HK-2 (cell line): ENCODE results near the gene GALNT10.

Experiments
- DNase-seq: peaks from one replicate; pipeline ENCODE4 v3.0.0-alpha.2; 2018; ENCODE audit not compliant: unreplicated experiment

GALNT10 gene

DNA sequence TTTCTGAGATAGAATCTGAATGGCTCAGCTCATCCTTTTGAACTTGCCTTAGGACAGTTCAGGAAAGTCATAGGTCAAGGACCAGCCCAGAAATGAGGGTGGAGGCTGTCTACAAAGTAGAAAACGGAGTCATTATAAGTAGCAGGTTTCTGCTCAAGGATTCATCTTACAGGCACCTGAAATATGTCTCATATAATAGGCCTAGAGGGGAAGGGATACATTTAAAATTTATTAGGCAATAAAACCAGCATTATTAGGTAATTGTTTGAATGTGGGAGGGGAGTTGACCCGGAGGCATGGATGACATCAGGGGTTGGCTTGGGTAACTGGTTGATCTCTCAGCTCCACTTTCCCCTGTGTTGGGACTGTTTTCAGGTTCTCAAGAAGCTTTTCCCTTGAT is 11.9 kb upstream of the GALNT10 start:
- DNase-seq: no peak

GRCh38 chr5:154179846-154180710 is 10.5 kb upstream of the GALNT10 start:
- DNase-seq: no peak

GRCh38 chr5:154181161-154181560 is 9.4 kb upstream of the GALNT10 start:
- no peak for DNase-seq

DNA sequence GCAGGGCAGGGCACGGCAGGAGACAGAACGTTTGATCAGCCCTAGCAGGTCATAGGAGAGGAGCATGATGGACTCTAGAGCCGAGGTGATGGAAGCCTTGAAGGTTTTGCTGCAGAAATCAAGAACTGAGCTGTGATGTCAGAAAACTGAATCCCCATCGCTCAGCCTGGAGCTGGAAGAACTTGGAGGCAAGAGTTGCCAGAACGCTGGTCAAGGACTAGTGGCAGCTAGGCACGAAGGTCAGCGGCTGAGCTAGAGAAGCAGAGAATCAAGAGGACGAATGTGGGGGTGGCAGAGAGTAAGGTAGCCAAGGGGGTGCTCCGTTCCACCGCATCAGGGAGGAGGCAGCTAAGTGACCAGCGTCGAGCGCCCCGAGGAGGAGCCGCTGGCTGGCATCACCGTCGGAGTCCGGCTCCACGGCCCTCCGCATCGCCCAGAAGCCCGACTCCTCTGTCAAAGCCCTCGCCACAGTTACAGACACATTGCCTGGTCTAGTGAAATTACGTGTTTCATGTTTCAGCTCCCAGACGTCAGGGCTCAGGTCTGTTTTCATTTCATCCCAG is 1.2 kb upstream of the GALNT10 start:
- DNase-seq: no peak

- peak; percentile 78 for DNase-seq
Observed at GRCh38 chr5:154189819-154190594, 526 bp upstream of the GALNT10 start.

DNA sequence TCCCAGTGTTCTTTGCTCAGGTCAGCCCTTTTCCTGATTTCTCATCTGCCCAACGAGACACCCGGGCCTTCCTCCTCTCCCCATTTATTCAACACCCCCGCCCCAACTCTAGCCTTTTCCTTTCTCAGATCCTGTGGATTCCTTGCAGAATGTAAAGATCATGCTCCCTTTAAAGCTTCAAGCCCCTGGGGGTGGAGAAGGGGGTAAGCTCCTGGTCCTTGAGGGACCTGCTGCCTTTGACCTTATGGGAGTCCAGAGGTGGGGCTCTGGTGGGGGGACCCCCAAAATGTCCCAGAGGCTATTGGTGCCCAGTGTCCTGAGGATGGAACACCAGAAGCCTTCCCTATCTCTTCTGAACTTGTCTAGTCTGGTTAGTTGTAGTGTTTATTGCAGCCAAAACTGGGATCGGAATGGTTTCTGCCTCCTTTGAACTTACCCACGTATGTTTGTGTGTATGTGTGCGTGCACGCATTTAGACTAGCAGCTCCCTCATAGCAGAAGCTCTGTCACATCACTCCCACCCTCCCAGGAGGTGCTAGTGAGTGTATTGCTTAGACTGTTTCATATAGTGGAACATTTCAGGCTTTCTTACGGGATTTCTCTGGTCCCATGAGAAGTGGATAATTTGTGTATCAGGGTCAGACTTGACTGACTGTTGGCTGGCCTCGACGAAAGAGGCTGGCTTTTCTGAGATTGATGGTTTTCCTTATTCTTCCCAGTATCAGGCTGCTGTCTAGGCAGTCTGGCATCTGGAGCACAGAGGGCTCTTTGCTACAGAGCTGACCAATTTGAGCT is 1.1 kb downstream of the GALNT10 start:
- DNase-seq: no peak

DNA sequence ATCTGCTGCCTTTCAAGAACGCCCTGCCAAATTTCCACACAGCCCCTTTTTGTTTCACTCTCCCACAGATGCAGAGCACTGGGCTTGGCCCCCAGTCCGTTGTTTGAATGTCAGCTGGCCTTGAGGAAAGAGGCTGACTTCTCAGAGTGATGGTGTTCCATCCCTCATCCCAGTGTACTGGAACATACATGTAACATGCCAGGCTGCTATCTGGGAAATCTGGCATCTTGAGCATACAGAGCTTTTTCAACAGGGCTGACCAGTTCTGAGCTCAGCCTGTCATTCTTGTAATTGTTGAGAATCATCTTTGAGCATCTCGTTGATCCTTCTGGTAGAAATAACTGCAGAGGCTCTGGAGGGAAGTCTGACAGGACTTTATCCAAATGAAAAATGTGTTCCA is 2.8 kb downstream of the GALNT10 start:
- DNase-seq: no peak

DNA sequence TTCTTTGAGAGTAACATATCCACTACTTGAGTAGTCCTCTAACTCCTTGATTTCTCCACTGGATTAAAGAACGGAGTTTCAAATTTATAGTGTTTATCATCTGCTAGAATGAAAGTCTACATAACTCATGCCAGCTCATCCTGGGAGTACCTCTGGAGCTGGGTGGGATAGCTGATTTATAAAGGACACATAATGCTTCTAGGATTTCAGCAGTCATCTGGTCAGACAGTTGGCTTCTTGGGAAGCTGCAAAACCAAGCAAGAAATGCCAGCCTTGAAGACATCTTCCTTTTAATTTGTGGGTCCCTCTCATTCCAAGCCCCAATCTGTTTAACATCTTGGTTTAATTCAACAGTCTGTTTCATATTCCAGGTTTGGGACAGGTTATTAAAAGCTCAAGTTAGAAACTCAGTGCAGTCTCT is 3.2 kb downstream of the GALNT10 start:
- no peak for DNase-seq

- no peak for DNase-seq
Observed at GRCh38 chr5:154194345-154195329, 4.1 kb downstream of the GALNT10 start.

- DNase-seq: no peak
Observed at GRCh38 chr5:154196281-154196680, 5.7 kb downstream of the GALNT10 start.

GRCh38 chr5:154196955-154197652 is 6.6 kb downstream of the GALNT10 start:
- no peak for DNase-seq

DNA sequence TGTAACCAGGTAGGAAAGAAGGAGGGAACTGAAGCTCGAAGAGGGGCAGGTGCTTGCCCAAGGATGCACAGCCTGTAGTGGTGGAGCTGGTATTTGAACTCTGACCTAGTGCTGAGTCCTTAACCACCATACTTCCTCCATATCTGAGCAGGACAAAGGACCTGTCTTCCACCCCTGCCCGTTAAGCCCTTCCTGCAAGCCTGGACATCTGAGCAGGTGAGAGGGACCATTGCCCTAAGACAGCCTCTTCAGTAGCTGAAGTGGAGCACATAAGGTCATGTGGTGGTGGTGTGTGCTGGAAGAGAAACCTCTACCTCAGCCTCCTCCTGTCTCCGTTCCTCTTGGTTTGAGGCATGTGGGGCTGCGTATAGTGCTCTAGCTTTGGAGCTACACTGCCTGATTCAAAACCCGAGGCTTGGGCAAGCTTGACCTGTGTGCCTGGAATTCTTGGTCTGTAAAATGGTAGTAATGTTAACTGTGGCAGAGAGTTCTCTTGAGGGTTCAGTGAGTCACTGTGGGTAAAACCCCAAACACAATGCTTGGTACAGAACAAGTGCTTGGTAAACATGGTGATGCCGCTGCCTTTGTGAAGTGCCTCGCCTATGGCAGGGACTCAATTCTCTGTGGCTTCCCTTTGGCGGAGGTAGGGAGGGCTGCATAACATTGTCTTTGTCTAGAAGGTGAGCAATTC is 7.4 kb downstream of the GALNT10 start:
- peak; percentile 65 for DNase-seq

DNA sequence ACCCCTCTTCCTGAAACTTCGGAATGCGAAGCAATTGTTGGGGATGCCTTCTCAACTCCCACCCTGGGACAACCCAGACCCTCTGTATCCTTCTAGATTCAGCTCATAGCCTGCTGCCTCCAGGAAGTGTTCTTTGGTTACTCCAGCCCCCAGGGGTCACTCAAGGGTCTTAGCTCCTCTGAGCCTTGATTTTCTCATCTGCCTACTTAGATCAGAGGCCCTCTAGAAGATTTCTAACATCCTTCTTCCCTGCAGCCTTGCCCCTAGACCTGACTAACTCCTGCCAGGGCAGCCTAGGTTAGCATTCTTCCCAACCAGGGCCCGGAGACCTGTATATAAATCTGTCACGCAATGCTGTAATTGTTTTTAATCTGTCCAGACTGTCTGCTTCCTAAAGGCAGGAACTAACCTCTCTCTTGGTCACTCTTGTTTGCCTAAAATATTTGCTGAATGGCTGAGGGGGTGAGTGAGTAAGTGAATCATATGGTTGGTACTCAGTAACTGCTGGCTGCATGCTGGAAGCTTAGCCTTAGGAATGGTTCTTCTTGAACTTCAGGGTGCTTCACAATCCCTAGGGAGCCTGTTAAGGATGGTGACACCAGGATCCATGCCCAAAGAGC is 8.2 kb downstream of the GALNT10 start:
- peak; percentile 50 for DNase-seq

GRCh38 chr5:154199263-154199662 is 8.7 kb downstream of the GALNT10 start:
- no peak for DNase-seq

- no peak for DNase-seq
Observed at GRCh38 chr5:154199671-154200220, 9.2 kb downstream of the GALNT10 start.

- no peak for DNase-seq
Observed at GRCh38 chr5:154200221-154200620, 9.7 kb downstream of the GALNT10 start.

DNA sequence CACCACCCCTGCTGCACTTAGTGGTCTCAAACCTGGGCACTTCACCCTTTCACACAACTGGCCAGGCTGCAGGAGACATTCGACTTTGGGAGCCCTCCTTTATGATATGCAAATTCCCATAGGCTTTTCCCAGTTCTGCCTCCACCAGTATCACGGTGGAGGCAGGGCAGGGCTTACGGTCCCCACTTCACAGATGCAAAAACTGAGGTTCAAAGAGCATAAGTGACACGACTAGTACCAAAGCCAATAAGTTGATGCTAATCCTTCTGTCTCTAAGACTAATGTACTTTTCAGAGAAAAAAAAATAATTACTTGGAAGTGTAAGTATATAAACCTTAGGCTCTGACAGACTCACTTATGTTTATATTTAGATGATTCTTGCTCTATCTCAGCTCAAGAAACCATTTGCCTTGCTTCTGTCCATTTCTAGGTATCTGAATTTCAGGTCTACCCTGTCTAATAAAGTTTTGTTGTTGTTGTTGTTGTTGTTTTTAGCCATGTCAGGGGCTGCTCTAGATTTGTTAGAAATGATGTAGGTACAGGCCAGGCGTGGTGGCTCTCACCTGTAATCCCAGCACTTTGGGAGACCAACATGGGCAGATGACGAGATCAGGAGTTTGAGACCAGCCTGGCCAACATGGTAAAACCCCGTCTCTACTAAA is 10.7 kb downstream of the GALNT10 start:
- no peak for DNase-seq
